Subcutaneous adipose tissue (tissue), 4 donors: ENCODE results near the gene CDH4. TPM values are rescaled to one million over a fixed set of nuclear protein-coding genes. Genes with fewer than 3 reads are reported as not detected.

Source experiments
- total RNA-seq, 4 donors: library from RNA; depleted of rRNA; stranded (reverse); fragments of >200 nt; gene quantifications; one replicate each; pipeline ENCODE4 v1.1.0, GENCODE V29; 2016
- TF ChIP-seq, protein P1 (sequence below): fragments of 450-650 bp; IDR thresholded peaks from one replicate; pipeline ENCODE4 v1.5.1; 2016; ENCODE audit warnings: low read depth, mild to moderate bottlenecking, control low read depth, antibody characterized with exemption, moderate library complexity

The CDH4 gene
- total RNA-seq, 4 donors from 2014 or later: not detected

DNA sequence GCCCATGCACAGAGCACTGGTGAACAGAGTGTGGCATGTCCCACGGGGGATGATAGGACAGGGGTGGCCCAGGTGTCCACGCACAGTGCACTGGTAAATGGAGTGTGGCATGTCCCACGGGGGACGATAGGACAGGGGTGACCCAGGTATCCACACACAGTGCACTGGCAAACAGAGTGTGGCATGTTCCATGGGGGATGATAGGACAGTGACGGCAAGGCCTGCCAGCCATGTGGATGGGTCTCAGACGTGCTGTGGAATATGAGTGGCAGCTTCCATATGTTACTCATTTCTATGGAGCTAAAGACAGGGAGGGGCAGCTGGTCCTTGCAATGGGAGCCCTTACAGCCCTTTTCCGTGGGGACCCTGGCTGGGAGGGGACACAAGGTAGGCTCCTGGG, 168.7 kb downstream of the CDH4 start:
- TF ChIP-seq, protein P1, sequence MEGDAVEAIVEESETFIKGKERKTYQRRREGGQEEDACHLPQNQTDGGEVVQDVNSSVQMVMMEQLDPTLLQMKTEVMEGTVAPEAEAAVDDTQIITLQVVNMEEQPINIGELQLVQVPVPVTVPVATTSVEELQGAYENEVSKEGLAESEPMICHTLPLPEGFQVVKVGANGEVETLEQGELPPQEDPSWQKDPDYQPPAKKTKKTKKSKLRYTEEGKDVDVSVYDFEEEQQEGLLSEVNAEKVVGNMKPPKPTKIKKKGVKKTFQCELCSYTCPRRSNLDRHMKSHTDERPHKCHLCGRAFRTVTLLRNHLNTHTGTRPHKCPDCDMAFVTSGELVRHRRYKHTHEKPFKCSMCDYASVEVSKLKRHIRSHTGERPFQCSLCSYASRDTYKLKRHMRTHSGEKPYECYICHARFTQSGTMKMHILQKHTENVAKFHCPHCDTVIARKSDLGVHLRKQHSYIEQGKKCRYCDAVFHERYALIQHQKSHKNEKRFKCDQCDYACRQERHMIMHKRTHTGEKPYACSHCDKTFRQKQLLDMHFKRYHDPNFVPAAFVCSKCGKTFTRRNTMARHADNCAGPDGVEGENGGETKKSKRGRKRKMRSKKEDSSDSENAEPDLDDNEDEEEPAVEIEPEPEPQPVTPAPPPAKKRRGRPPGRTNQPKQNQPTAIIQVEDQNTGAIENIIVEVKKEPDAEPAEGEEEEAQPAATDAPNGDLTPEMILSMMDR: no peak

DNA sequence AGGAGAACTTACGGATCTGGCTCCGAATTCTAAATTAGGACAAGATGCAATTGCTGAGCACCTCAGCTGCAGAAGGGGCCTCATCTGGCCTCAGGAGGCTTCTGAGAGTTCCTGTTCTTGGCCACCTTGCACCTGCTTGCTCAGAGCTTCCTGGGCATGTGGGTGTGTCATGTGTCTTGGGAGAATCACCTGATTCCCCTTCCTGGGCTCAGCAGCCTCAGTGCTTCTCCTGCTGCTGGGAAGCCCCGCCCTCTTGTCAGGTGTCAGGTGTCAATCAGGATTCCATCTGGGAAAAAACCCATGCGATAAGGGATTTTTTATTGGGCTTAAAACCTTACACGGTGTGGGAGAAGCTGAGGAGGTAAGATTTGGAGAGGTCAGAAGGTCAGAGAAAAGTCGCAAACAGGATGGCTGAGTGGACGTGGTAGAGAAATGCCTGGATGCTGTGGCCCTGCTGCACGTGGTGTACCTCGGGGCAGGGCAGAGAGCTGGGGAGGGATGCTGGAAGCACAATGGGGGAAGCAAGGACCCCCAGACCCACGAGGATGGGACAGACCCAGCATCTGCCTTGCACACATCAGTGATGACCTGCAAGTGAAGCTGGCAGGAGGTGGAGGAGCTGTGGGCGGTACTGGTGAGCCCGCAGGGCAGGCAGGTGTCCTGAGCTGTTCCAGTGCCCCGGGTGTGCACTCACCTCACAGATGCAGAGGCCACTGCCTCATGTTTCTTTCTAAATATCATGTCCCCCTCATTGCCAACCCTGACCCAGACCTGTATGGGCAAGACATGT, 170.8 kb downstream of the CDH4 start:
- TF ChIP-seq, protein P1: no peak

DNA sequence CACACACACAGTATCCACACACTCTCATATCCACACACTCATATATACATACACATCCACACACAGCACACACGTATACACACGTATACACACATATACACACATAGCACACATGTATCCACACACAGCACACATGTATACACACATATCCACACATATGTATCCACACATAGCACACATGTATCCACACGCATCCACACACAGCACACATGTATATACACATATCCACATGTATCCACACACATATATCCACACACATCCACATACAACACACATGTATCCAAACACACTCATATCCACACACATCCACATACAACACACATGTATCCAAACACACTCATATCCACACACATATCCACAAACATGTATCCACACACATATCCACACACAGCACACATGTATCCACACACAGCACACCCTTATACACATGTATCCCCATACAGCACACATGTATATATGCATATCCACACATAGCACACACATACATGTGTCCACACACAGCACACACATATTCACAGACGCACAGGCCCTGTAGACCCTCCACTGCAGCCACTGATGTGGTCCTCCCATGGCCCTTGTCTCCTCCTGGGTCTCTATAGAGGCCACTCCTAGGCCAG, 172.1 kb downstream of the CDH4 start:
- TF ChIP-seq, protein P1: no peak

DNA sequence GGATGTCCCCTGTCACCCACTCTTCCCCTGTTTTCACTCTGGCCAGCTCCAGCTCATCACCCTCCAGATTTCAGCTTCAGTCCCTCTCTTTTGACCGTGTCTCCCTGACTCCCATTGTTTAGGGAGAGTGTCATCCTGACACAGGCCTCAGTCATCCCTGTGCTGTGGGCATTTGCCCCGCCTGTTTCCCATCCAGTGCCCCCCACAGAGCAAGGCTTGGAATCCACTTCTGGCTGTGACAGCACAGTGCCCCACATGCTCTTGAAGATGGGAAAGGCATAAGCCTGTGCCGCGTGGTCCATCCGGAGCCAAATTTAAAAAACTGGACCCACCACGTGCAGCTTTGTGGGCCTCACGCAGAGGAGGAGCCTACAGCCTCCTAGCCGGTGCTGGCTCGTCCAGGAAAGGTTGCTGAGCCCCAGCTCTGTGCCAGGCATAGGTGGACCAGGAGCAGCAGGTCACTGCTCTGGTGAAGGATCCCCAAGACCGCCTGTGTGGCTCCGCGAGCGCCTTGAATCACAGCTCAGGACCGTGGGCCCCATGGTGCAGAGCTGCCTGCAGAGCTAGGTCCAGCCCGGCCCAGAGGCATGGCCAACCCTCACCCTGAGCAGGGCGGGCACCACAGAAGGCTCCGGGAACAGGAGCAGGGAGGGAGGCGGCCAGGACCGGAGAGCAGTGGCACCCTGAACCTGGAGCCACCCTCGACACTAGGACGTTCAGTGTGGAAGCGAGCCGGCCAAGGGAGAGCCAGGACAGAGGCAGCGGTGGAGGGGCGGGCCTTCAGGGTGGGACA, 172.8 kb downstream of the CDH4 start:
- TF ChIP-seq, protein P1: no peak

DNA sequence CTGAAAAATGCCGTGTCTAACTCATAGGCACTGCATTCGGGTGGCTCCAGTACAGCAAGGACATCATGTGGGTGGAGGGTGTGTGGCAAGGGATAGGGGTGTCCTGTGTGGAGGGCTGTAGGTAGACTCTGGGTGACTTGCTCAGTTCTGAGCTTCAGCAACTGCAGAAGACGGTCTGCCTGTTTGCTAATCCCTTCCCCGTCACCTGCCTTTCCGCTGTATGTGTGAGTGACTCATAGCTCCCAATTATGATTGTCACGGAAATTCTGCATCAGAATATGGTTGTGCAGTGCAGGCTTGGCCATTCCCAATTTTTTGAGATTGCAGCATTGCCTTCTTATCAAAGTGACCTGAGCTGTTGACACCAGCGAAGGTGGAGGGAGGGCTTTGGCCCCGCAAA, 174.3 kb downstream of the CDH4 start:
- TF ChIP-seq, protein P1: no peak

DNA sequence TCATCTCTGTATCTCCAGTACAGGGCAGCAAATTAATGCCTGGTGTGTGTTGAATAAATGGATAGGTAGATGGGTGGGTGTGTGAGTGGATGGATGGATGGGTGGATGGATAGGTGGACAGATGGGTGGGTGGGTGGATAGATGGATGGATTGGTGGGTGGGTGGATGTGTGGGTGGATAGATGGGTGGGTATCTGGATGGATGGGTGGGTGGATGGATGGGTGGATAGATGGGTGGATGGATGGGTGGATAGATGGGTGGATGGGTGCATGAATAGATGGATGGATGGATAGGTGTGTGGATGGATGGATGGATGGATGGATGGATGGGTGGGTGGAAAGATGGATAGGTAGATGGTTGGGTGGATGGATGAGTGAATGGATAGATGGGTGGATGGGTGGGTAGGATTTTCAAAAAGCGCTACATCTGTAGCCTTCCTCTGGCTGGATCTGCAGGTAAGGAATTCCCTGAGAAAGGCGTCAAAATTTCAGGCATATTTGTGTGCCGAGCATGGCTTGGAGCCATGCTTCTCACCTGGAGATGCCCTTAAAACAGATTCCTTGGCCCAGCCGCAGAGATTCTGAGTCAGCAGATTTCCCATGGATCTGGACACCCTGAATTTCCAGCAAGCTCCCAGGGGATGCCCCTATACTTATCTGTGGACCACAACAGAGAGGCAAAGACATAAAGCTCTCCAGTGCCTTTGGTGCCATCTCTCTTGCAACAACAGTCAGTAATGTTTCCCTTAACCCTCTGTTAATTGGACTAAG, 177.6 kb downstream of the CDH4 start:
- TF ChIP-seq, protein P1: no peak
